GM18508 (cell line): ENCODE data around the gene CD99.
"Not testable (repeated sequence)": the region's sequence is repeated elsewhere in the genome, so short reads cannot be mapped to it uniquely, and the experiment has no call there.

Experiments
- ATAC-seq: cut with Tn5 transposase; IDR thresholded peaks from one replicate; pipeline ENCODE4 v1.9.1; 2021; ENCODE audit warnings: moderate number of reproducible peaks; ENCODE audit not compliant: insufficient read depth, unreplicated experiment

The CD99 gene

GRCh38 chrX:2765549-2765830 is 74.4 kb downstream of the CD99 start:
- ATAC-seq, result no peak

- ATAC-seq, result no peak
Measured at GRCh38 chrX:2766906-2767305, 75.8 kb downstream of the CD99 start.

- ATAC-seq, result no peak
Measured at GRCh38 chrX:2767631-2768455, 76.7 kb downstream of the CD99 start.

GRCh38 chrX:2769615-2770014 is 78.5 kb downstream of the CD99 start:
- no peak for ATAC-seq

- not testable (repeated sequence) for ATAC-seq
Measured at GRCh38 chrX:2773166-2774055, 82.3 kb downstream of the CD99 start.

GRCh38 chrX:2774057-2774456 is 83.0 kb downstream of the CD99 start:
- ATAC-seq, result no peak

DNA sequence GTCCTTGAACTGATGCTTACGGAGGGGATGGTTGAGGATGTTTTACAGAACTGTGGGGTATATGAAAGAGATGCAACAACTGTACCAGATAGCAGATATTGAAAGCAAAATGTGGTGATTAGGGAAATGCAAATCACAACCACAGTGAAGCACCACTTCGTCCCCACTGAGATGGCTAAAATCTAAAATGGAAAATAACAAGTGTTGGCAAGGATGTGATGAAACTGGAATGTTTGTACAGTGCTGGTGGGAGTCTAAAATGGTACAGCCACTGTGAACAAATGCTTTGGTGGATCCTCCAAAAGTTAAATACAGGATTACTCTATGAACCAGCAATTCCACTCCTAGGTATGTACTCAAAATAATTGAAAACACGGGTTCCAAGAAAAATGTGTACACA is 83.7 kb downstream of the CD99 start:
- no peak for ATAC-seq

GRCh38 chrX:2780472-2781225 is 89.6 kb downstream of the CD99 start:
- peak; percentile 60 for ATAC-seq

GRCh38 chrX:2781226-2781571 is 90.1 kb downstream of the CD99 start:
- ATAC-seq, result no peak

DNA sequence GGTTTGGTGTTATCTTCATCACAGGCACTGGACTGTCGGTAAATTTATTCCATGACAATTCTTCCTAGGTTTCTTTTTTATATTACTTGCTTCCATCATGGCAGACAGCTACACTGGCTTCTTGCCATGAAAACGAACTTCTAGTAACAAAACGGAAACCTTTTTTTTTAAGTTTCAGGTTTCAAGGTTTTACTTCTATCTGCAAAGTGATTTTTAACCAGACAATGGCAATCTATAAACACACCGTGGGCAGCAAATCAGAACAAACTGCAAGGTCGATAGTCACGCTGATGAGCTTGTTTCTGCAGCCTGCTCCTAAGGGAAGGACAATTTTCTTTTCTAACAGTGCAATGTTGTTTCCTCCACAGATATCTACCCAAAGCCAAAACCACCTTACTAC is 90.6 kb downstream of the CD99 start:
- no peak for ATAC-seq

DNA sequence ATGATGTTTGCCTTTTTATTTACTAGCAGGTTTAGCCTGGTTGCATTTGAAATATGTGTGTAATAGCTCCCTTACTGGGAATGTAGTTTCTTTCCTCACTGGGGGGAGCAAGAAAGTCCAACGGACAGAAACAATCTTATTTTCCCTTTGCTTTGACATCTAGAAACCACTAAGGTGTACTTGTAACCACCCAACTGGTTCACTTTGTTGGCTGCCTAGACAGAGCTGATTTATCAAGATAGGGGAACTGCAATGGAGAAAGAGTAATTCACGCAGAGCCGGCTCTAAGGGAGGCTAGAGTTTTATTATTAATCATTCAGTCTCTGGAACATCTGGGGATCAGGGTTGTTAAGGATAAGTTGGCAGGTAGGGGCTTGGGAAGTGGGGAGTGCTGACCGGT is 91.1 kb downstream of the CD99 start:
- no peak for ATAC-seq

GRCh38 chrX:2782778-2783177 is 91.7 kb downstream of the CD99 start:
- no peak for ATAC-seq

DNA sequence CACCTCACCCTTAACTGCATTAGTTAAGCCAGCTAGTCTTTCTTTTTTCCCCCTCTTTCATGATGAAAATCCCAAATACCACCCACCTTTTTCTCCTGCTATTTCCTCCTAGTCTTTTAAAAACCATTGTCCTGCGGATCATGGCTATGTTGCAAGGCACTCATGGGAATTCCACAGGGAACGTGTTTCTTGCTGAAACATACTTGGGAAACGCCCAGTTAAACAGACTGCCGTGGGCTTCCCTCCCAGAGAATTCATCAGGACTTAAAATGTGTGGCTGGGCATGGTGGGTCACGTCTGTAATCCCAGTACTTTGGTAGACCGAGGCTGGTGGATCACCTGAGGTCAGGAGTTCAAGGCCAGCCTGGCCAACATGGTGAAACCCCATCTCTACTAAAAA is 92.9 kb downstream of the CD99 start:
- no peak for ATAC-seq

GRCh38 chrX:2785538-2785937 is 94.4 kb downstream of the CD99 start:
- ATAC-seq, result no peak

- ATAC-seq, result no peak
Measured at GRCh38 chrX:2788980-2789379, 97.9 kb downstream of the CD99 start.

DNA sequence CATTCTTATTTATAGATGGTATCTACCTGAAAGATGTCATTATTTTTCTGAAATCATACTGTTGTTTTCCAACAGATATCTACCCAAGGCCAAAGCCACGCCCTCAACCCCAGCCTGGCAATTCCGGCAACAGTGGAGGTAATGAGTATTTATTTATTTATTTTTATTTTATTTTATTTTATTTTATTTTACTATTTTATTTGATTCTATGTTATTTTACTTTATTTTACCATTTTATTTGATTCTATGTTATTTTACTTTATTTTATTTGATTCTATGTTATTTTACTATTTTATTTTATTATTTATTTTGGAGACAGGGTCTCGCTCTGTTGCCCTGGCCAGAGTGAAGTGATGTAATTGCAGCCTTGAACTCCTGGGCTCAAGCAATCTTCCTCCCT is 98.5 kb downstream of the CD99 start:
- ATAC-seq, result no peak
